ENCODE data around the gene TSSK6. TPM values are rescaled to one million over a fixed set of nuclear protein-coding genes. Genes with fewer than 3 reads are reported as not detected.

The TSSK6 gene
- total and polyA plus RNA-seq, 4 donors, result 0.61 to 2.2 (median 1.7) TPM

DNA sequence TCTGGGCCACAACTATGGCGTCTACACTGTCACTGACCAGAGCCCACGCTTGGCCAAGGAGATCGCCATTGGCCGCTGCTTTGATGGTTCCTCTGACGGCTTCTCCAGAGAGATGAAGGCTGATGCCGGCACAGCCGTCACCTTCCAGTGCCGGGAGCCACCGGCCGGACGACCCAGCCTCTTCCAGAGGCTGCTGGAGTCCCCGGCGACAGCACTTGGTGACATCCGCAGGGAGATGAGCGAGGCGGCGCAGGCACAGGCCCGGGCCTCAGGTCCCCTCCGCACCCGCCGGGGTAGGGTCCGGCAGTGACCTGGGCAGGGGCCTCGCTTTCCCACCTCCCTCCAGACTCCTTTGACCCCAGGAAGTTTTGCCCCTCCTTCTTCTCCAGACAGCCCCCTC lies 30.4 kb upstream of the TSSK6 start:
- no peaks in the 10 kb centered on the region for H3K9me3 ChIP-seq (ENCODE audit: control insufficient read depth, insufficient read depth, low read length)
- peaks cover 14% of the 10 kb centered on the region for H3K27me3 ChIP-seq (ENCODE audit: control insufficient read depth, insufficient read depth, low read length)
- H3K27ac ChIP-seq (ENCODE audit: low read depth, low read length), result no peak overlapping the region

DNA sequence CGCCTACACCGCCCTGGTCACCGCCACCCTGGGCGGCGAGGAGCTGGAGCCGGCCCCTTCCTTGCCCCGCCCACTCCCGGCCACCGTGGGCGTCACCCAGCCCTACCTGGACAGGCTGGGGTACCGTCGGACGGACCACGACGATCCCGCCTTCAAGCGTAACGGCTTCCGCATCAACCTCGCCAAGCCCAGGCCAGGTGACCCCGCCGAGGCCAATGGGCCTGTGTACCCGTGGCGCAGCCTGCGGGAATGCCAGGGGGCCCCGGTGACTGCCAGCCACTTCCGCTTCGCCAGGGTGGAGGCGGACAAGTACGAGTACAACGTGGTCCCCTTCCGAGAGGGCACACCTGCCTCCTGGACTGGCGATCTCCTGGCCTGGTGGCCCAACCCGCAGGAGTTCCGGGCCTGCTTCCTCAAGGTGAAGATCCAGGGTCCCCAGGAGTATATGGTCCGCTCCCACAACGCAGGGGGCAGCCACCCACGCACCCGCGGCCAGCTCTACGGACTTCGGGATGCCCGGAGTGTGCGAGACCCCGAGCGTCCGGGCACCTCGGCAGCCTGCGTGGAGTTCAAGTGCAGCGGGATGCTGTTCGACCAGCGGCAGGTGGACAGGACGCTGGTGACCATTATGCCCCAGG lies 29.7 kb upstream of the TSSK6 start:
- no peak for DNase-seq (ENCODE audit: low read depth in 4 of 6, low spot score in 6 of 6)
- no peaks in the 10 kb centered on the region for H3K9me3 ChIP-seq (ENCODE audit: control insufficient read depth, insufficient read depth, low read length)
- peaks cover 19% of the 10 kb centered on the region for H3K27me3 ChIP-seq (ENCODE audit: control insufficient read depth, insufficient read depth, low read length)
- peaks cover 17% of the 10 kb centered on the region for H3K4me1 ChIP-seq (ENCODE audit: control insufficient read depth, insufficient read depth, low read length)
- H3K4me3 ChIP-seq (ENCODE audit: low read depth, low read length), result no peak overlapping the region
- WGBS (ENCODE audit: insufficient coverage), result 91% methylated on average over 53 of the region's 53 CpGs
- peaks cover 10% of the 10 kb centered on the region for H3K36me3 ChIP-seq (ENCODE audit: control insufficient read depth, insufficient read depth, low read length)
- H3K27ac ChIP-seq (ENCODE audit: low read depth, low read length), result no peak overlapping the region

More for the DNA sequence above, 30.4 kb upstream of the TSSK6 start:
- H3K4me3 ChIP-seq (ENCODE audit: low read depth, low read length), result no peak overlapping the region
- DNase-seq (ENCODE audit: low read depth in 4 of 6, low spot score in 6 of 6), result no peak
- H3K36me3 ChIP-seq (ENCODE audit: control insufficient read depth, insufficient read depth, low read length), result peaks cover 10% of the 10 kb centered on the region
- peaks cover 12% of the 10 kb centered on the region for H3K4me1 ChIP-seq (ENCODE audit: control insufficient read depth, insufficient read depth, low read length)
- WGBS (ENCODE audit: insufficient coverage), result 95% methylated on average over 23 of the region's 23 CpGs

DNA sequence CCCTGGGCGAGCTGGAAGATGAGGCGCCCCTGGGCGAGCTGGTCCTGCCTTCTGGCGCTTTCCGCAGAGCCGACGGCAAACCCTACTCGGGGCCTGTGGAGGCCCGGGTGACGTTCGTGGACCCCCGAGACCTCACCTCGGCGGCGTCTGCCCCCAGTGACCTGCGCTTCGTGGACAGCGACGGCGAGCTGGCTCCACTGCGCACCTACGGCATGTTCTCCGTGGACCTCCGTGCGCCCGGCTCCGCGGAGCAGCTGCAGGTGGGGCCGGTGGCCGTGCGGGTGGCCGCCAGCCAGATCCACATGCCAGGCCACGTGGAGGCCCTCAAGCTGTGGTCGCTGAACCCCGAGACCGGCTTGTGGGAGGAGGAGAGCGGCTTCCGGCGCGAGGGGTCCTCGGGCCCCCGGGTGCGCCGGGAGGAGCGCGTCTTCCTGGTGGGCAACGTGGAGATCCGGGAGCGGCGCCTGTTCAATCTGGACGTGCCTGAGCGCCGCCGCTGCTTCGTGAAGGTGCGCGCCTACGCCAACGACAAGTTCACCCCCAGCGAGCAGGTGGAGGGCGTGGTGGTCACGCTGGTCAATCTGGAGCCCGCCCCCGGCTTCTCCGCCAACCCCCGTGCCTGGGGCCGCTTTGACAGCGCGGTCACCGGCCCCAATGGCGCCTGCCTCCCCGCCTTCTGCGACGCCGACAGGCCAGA lies 29.1 kb upstream of the TSSK6 start:
- no peak overlapping the region for H3K4me3 ChIP-seq (ENCODE audit: low read depth, low read length)
- H3K27ac ChIP-seq (ENCODE audit: low read depth, low read length), result no peak overlapping the region
- 92% methylated on average over 75 of the region's 75 CpGs for WGBS (ENCODE audit: insufficient coverage)
- H3K36me3 ChIP-seq (ENCODE audit: control insufficient read depth, insufficient read depth, low read length), result peaks cover 10% of the 10 kb centered on the region
- H3K9me3 ChIP-seq (ENCODE audit: control insufficient read depth, insufficient read depth, low read length), result no peaks in the 10 kb centered on the region
- DNase-seq (ENCODE audit: low read depth in 4 of 6, low spot score in 6 of 6), result no peak
- H3K27me3 ChIP-seq (ENCODE audit: control insufficient read depth, insufficient read depth, low read length), result peaks cover 26% of the 10 kb centered on the region
- peaks cover 22% of the 10 kb centered on the region for H3K4me1 ChIP-seq (ENCODE audit: control insufficient read depth, insufficient read depth, low read length)

DNA sequence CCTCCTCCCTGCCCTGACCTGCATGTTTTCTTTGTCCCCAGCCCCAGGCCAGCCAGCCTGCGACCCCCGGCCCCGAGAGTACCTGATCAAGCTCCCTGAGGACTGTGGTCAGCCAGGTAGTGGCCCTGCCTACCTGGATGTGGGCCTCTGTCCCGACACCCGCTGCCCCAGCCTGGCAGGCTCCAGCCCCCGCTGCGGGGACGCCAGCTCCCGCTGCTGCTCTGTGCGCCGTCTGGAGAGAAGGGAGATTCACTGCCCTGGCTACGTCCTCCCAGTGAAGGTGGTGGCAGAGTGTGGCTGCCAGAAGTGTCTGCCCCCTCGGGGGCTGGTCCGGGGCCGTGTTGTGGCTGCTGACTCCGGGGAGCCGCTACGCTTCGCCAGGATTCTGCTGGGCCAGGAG lies 28.3 kb upstream of the TSSK6 start:
- Histone ChIP-seq H3K27ac (ENCODE audit: low read depth, low read length) (no peak overlapping the region), H3K36me3 (ENCODE audit: control insufficient read depth, insufficient read depth, low read length) (peaks cover 10% of the 10 kb centered on the region), H3K4me3 (ENCODE audit: low read depth, low read length) (no peak overlapping the region), H3K4me1 (ENCODE audit: control insufficient read depth, insufficient read depth, low read length) (peaks cover 26% of the 10 kb centered on the region), H3K9me3 (ENCODE audit: control insufficient read depth, insufficient read depth, low read length) (no peaks in the 10 kb centered on the region), H3K27me3 (ENCODE audit: control insufficient read depth, insufficient read depth, low read length) (peaks cover 31% of the 10 kb centered on the region)
- no peak for DNase-seq (ENCODE audit: low read depth in 4 of 6, low spot score in 6 of 6)
- WGBS (ENCODE audit: insufficient coverage), result 84% methylated on average over 18 of the region's 19 CpGs

DNA sequence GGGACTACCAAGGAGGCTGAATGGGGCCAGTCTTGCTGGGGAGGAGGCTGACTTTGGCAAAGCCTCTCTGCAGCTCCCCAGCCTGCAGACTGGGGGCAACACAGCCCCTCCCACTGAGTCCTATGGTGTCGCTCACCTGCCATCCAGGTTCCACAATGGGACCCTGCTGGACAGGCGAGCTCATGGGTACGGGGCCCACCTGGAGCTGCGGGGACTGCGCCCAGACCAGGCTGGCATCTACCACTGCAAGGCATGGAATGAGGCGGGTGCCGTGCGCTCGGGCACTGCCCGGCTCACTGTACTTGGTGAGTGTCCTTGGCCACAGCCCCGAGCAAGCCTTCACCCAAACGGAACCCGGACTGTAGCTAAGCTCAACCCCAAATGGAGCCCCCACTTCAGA lies 27.8 kb upstream of the TSSK6 start:
- Histone ChIP-seq H3K36me3 (ENCODE audit: control insufficient read depth, insufficient read depth, low read length) (peaks cover 10% of the 10 kb centered on the region), H3K27me3 (ENCODE audit: control insufficient read depth, insufficient read depth, low read length) (peaks cover 36% of the 10 kb centered on the region), H3K4me1 (ENCODE audit: control insufficient read depth, insufficient read depth, low read length) (peaks cover 32% of the 10 kb centered on the region), H3K4me3 (ENCODE audit: low read depth, low read length) (no peak overlapping the region), H3K9me3 (ENCODE audit: control insufficient read depth, insufficient read depth, low read length) (no peaks in the 10 kb centered on the region), H3K27ac (ENCODE audit: low read depth, low read length) (no peak overlapping the region)
- 96% methylated on average over 13 of the region's 13 CpGs for WGBS (ENCODE audit: insufficient coverage)
- no peak for DNase-seq (ENCODE audit: low read depth in 4 of 6, low spot score in 6 of 6)

DNA sequence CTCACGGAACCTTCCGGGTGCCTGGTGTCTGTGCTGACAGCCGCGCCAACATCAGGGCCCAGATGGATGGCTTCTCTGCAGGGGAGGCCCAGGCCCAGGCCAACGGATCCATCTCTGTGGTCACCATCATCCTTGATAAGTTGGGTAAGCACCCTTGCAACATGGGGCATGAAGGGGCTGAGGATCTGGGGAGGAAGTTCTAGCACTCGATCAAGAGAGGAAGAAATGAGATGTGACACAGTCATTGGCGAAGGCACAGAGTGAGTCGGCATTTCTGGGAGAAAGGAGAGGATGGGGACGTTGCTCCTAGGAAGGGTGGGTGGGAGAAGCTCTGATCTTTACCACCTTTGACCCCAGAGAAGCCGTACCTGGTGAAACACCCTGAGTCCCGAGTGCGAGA lies 27.2 kb upstream of the TSSK6 start:
- WGBS (ENCODE audit: insufficient coverage), result 84% methylated on average over 9 of the region's 12 CpGs
- no peak overlapping the region for H3K27ac ChIP-seq (ENCODE audit: low read depth, low read length)
- H3K9me3 ChIP-seq (ENCODE audit: control insufficient read depth, insufficient read depth, low read length), result no peaks in the 10 kb centered on the region
- no peak for DNase-seq (ENCODE audit: low read depth in 4 of 6, low spot score in 6 of 6)
- no peak overlapping the region for H3K4me3 ChIP-seq (ENCODE audit: low read depth, low read length)
- peaks cover 38% of the 10 kb centered on the region for H3K4me1 ChIP-seq (ENCODE audit: control insufficient read depth, insufficient read depth, low read length)
- peaks cover 10% of the 10 kb centered on the region for H3K36me3 ChIP-seq (ENCODE audit: control insufficient read depth, insufficient read depth, low read length)
- H3K27me3 ChIP-seq (ENCODE audit: control insufficient read depth, insufficient read depth, low read length), result peaks cover 42% of the 10 kb centered on the region

DNA sequence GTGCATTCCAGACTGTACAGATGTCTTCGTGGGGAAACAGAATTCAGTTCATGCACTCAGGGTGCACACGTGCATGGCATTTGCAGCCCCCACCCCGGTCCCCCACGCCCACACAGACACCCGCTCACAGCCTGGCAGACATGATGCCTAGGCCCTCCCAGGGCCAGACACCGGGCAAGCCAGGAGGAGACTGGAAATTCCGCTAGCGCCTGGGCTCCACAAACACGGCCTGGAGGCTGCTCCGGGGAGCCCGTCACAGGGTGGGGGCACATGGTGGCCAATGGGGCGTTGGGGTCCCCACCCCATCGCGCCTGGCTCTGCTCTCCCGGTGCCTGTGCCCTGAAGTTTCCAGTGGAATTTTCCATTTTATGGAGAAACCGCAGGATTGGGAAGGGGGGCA lies 26.3 kb upstream of the TSSK6 start:
- Histone ChIP-seq H3K9me3 (ENCODE audit: control insufficient read depth, insufficient read depth, low read length) (no peaks in the 10 kb centered on the region), H3K27ac (ENCODE audit: low read depth, low read length) (no peak overlapping the region), H3K27me3 (ENCODE audit: control insufficient read depth, insufficient read depth, low read length) (peaks cover 44% of the 10 kb centered on the region), H3K4me1 (ENCODE audit: control insufficient read depth, insufficient read depth, low read length) (peaks cover 42% of the 10 kb centered on the region), H3K36me3 (ENCODE audit: control insufficient read depth, insufficient read depth, low read length) (peaks cover 15% of the 10 kb centered on the region), H3K4me3 (ENCODE audit: low read depth, low read length) (no peak overlapping the region)
- DNase-seq (ENCODE audit: low read depth in 4 of 6, low spot score in 6 of 6), result no peak
- WGBS (ENCODE audit: insufficient coverage), result 80% methylated on average over 15 of the region's 16 CpGs

DNA sequence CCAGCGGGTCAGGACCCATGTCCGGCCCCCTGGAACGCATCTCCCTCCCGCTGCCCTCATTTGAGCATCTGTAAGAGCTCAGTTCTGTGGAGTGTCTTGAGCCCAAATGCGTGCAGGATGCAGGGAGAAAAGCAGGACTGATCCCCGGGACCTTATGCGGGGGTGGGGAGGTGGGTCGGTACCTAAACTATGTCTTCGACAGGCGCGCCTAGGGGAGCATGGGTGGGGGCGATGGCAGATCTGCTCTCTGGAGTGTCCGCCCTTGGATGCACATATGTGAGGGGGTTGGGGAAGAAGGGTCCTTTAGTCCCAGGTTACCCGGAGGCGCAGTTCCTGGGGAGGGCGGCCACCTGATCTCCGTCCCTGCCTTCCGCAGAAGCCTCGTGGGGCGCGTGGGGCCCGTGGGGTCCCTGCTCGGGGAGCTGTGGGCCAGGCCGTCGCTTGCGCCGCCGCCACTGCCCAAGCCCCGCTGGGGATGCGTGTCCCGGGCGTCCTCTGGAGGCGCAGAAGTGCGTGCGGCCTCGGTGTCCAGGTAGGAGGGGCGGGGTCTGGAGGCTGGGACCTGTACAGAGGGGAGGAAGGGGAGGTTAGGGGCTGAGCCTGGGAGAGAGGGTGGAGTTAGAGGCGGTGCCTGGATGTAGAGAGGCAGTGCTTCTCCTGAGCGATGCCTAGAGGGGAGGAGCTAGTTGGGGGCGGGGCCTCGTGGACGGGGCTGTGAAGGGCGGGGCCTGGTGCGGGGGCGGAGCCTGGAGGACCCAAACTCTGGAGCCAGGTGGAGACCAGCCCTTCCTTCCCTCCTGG lies 25.6 kb upstream of the TSSK6 start:
- WGBS (ENCODE audit: insufficient coverage), result 2% methylated on average over 45 of the region's 45 CpGs
- H3K4me1 ChIP-seq (ENCODE audit: control insufficient read depth, insufficient read depth, low read length), result peaks cover 42% of the 10 kb centered on the region
- no peaks in the 10 kb centered on the region for H3K9me3 ChIP-seq (ENCODE audit: control insufficient read depth, insufficient read depth, low read length)
- peaks cover 44% of the 10 kb centered on the region for H3K27me3 ChIP-seq (ENCODE audit: control insufficient read depth, insufficient read depth, low read length)
- no peak overlapping the region for H3K27ac ChIP-seq (ENCODE audit: low read depth, low read length)
- H3K4me3 ChIP-seq (ENCODE audit: low read depth, low read length), result no peak overlapping the region
- DNase-seq (ENCODE audit: low read depth in 4 of 6, low spot score in 6 of 6), result peak in 2 of 6 donors; percentile 44 to 80
- peaks cover 16% of the 10 kb centered on the region for H3K36me3 ChIP-seq (ENCODE audit: control insufficient read depth, insufficient read depth, low read length)

DNA sequence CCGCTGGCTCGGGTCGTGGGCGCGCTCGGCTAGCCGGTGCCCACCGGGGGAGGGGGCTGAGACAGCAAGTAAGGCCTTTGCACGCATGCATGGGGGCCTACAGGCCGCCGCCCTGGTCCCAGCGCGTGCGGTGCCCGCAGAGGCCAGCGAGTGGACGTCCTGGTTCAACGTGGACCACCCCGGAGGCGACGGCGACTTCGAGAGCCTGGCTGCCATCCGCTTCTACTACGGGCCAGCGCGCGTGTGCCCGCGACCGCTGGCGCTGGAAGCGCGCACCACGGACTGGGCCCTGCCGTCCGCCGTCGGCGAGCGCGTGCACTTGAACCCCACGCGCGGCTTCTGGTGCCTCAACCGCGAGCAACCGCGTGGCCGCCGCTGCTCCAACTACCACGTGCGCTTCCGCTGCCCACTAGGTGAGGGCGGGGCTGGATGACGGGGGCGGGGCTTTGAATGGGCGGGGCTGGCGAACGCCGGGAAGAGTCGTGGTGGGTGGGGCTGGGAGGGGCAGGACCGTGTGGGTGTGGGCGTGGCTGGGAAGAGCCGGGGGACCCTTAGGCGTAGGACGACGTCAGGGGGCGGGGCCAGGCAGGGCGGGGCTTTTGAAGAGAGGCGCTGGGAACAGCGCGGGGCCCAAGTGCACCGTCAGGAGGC lies 24.8 kb upstream of the TSSK6 start:
- peak in 3 of 6 donors; percentile 33 to 88 (median 81) for DNase-seq (ENCODE audit: low read depth in 4 of 6, low spot score in 6 of 6)
- H3K27me3 ChIP-seq (ENCODE audit: control insufficient read depth, insufficient read depth, low read length), result peaks cover 44% of the 10 kb centered on the region

More for the DNA sequence above, 24.8 kb upstream of the TSSK6 start:
- H3K9me3 ChIP-seq (ENCODE audit: control insufficient read depth, insufficient read depth, low read length), result no peaks in the 10 kb centered on the region
- 6% methylated on average over 74 of the region's 74 CpGs for WGBS (ENCODE audit: insufficient coverage)
- H3K4me1 ChIP-seq (ENCODE audit: control insufficient read depth, insufficient read depth, low read length), result peaks cover 42% of the 10 kb centered on the region
- H3K36me3 ChIP-seq (ENCODE audit: control insufficient read depth, insufficient read depth, low read length), result peaks cover 16% of the 10 kb centered on the region
- no peak overlapping the region for H3K4me3 ChIP-seq (ENCODE audit: low read depth, low read length)
- H3K27ac ChIP-seq (ENCODE audit: low read depth, low read length), result no peak overlapping the region
